Right forelimb (tissue), 1 donor: ENCODE results near the gene SRGAP2B.
"Not testable (repeated sequence)": the region's sequence is repeated elsewhere in the genome, so short reads cannot be mapped to it uniquely, and the experiment has no call there.

Experiments used
- DNase-seq: peaks from one replicate; pipeline ENCODE4 v3.0.0-alpha.2; 2018

Gene SRGAP2B

DNA sequence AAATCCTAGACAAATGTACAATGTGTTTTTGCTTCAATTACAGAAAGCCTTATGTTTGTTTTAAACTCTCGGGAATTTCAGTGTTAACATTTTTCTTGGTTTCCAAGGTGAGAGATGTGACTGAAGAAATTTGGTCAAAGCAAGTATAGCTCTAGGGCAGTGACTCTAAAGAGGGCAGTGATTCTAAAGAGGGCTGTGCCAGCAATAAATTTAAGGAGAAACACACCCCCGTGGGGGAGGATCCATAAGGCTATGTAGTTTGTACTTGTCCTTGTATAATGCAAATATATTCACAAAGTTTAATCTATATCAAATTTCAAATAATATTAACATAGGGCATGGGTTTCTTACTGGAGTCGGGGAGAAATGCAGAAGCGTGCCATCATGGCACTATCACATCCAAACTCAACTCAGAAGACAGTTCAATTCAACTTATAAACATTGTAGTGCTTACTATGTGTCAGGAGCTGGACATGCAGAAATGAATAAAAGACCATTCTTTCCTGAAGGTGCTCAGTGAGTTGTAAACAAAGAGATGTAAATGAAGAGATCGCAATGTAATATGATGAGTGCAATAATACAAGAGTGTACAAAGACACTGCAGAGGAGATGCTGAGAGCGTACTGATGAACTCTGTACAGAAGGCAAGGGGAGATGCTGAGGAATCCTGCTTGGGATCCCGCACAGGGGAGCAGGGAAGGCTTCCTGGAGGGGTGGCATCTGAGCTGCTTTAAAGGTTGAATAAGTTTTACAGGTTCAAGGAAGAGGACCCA, 12.5 kb downstream of the SRGAP2B start:
- not testable (repeated sequence) for DNase-seq

- DNase-seq, result not testable (repeated sequence)
These were observed 14.9 kb downstream of the SRGAP2B start for GRCh38 chr1:145080193-145080592.

- DNase-seq, result not testable (repeated sequence)
These were observed 15.4 kb downstream of the SRGAP2B start for GRCh38 chr1:145079737-145080136.

GRCh38 chr1:145078787-145079370, 16.2 kb downstream of the SRGAP2B start:
- DNase-seq, result not testable (repeated sequence)

- not testable (repeated sequence) for DNase-seq
These were observed 17.0 kb downstream of the SRGAP2B start for GRCh38 chr1:145077872-145078786.

DNA sequence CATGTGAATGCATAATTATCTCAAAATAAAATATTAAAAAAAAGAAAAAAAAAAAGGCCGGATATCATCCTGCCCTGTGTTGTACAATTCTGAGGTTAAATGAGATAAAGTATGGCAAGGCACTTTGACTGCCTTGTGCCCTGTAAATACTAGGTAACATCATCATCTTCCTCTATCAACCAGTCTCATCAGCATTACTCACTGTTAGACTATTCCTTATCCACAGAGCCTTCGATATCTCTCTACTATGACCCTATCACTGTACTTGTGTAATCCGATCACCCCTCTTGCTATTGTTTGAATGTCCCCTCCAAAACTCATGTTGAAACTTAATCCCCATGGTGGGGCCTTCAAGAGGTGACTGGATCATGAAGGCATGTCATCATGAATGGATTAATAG, 18.3 kb downstream of the SRGAP2B start:
- not testable (repeated sequence) for DNase-seq

GRCh38 chr1:145074021-145074559, 21.0 kb downstream of the SRGAP2B start:
- DNase-seq, result not testable (repeated sequence)

DNA sequence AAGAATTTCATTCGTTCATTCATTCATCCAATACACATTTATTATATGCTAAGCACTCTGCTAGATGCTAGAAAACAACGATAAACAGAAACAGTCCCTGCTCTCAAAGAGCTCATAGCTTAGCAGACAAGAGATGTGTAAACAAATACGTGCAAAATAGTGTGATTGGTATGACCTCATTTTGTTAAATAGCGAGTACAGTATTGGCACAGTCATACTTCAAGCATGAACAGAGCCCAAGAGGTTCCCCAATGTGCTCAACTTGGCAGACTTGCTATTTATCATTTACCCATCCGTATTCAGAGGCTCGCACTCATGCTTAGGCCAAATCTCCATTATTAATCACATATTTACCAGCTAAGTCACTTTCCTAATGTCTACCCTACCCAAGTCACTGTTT, 23.6 kb downstream of the SRGAP2B start:
- DNase-seq, result not testable (repeated sequence)

GRCh38 chr1:145066486-145066885, 28.6 kb downstream of the SRGAP2B start:
- DNase-seq, result not testable (repeated sequence)

DNA sequence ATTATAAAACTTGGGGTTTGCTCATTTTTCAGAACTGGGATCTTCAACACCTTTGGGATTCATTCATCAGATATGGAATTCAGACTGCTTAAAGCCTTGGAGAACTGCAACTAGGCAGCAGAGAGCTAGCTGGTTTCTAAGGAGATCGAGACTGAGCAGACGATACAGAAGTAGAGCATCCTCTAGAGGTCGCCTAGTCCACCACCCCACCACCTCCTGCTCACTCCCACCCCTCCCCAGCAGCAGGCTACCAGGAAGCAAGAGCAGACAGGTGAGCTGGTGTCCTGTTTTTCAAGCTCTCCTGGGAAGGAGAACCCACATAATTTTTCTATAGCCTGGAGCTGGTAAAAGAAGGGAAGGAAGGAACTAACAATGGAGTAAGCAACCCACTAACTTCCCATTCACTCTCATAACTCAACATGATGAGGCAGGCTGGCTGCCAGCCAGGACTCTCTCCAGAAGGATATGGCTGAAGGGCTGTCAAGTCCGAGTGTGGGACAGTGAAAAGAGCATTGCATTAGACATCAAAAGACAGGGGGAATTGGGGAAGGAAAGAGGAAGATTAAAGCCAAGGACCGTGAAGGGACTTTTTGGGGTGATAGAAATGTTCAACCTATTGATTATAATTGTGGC, 29.8 kb downstream of the SRGAP2B start:
- DNase-seq, result not testable (repeated sequence)

DNA sequence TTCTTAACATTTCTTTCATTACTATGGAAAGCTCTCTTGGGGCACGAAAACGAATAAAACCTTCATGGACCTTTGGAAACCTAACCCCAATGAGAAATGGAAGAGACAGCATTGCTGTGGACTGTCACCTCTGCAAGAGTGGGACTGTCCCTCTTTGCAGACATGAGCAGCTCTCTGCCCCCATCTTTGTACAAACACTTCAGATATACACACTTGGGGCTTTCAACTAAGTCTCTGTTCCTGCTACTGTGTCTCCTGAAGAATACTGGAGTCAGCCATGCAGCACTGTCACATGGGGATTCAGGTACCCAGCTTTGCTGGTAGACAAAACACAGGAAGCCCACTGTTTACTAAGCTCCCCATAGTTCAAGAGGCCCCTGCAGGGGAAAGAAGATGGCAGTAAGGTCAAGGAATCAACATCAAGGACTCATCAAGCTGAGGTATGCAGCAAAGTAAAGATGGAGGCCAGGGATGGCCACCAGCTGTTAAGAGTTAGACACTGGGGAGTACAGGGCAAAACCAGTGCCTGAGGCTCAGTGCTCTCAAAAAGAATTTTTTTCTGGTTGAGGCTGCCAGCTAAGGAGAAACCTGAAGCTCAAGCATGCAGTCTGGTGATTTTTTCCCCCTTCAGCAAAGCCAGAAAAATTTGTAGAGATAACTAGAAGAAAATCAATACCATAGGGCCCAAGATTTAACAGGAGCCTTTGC, 31.0 kb downstream of the SRGAP2B start:
- not testable (repeated sequence) for DNase-seq

- DNase-seq, result not testable (repeated sequence)
These were observed 31.8 kb downstream of the SRGAP2B start for GRCh38 chr1:145063285-145063684.

DNA sequence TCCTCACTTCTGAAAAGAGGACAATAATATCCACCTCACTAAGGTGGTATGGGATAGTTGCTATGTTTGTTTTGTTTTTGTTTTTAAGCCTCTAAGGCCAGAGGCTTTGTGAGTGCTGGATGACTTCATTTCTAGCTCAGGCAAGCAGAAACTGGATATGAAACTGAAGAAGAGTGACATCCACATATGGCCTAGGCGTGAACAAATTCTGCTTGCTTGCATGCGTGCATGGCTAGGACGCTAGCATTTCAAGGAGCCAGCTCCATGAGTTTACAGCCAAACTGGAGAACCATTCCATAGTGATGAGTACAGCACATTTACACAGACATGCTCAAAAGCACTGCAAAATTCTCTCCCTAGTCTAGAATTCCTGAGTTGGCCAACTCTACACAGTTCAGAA, 36.9 kb downstream of the SRGAP2B start:
- not testable (repeated sequence) for DNase-seq

- DNase-seq, result not testable (repeated sequence)
These were observed 39.8 kb downstream of the SRGAP2B start for GRCh38 chr1:145055217-145055760.

GRCh38 chr1:145053428-145053827, 41.7 kb downstream of the SRGAP2B start:
- DNase-seq, result not testable (repeated sequence)

DNA sequence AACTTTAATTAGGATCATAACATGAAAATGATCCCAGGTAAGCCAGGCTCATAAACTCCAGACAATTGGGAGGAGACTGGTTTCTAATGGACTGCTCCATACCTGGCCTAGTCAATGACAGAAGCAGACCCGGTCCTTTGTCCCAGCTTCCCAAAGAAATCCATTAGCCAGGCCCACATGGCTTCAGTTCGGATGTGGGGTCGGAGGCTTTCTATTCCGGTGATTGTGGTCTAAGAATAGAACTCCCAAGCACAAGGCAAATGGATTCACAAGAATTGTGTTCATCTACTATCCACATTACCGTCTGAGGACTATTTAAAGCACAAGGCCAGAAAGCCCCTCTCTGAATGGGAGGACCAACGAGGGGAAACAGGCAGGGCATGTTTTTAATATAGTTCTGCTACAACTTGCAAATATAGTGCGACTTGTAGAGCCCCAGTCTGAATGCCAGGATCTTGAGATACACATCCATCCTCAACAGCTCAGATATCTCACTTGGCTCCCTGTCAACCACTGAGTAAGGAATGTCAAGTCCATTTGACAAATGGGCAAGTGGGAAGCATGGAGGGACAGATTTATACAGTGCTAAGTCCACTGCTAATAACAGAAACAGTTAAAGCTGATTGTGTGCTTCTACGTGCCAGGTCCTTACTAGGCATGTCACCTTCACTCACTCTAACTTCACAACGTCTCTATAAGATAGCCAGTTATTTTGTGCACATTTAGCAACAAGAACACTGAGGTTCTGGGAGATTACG, 42.9 kb downstream of the SRGAP2B start:
- not testable (repeated sequence) for DNase-seq

- DNase-seq, result not testable (repeated sequence)
These were observed 46.8 kb downstream of the SRGAP2B start for GRCh38 chr1:145048181-145048856.

DNA sequence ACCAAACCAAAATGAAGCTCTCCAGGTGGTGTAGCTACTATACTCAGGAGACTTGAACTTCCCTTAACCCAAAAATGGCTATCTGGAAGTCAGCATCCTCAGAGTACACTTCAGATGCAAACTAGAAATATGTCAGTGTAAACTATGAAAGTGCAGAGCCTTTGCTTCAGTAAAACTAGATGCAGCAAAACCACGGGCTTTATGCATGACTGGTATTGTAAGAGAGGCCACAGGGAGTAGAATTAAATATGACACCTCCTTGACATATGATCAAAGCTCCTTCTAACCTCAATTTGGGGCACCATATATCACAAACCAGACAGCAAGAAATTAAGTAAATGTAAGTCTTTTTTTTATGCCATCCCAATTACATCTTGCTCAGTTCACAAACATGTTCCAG, 47.6 kb downstream of the SRGAP2B start:
- not testable (repeated sequence) for DNase-seq

DNA sequence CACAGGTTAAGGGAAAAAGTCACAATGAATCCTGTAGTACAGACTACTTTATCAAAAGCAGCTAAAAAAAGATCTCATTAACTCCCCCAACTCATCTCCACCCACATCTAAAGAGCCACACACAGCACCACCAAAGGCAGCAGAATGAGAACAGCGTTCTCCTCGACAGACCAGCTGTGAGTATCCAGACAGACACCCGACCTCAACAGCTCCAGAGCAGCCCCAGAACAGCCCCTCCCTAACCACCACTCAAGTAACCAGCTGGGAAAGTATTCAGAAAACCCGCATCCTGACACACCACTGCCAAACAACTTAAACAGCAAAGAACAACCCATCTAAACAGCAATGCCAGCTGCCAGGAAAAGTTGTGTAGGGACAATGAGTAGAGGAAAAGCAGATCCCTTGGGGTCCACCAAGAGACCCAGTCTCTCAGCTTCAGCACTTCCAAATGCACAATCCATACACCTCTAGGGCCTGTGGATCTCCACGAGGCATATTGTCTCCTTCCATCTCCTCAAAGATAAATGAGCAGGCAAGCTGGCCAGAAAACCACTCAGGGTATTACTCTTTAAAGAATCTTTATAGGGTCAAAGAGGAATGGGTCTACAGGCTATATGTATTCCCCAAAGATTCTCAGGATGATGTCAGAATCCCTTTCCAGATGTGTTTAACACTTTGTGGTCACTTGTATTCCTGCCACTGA, 49.4 kb downstream of the SRGAP2B start:
- not testable (repeated sequence) for DNase-seq
